GM12878 (cell line): ENCODE measurements around the gene OLA1.

Experiments
- CTCF ChIP-seq, 3 experiments: IDR thresholded peaks in 2 of 3; conservative IDR thresholded peaks in 1 of 3; 2 replicates each; pipeline ENCODE4 v1.5.1; 2011; ENCODE audit warnings: low read depth in 3 of 3, low read length in 3 of 3, mild to moderate bottlenecking in 3 of 3, control low read depth in 2 of 3, moderate library complexity in 2 of 3, inconsistent platforms in 1 of 3, mixed read lengths in 1 of 3; ENCODE audit not compliant: control insufficient read depth in 2 of 3, insufficient read depth in 1 of 3; ENCODE audit errors: extremely low read depth in 1 of 3
- POLR2A ChIP-seq: IDR thresholded peaks from 2 replicates; pipeline ENCODE4 v1.6.1; 2011; ENCODE audit warnings: low read depth, mild to moderate bottlenecking, low read length
- SP1 ChIP-seq: IDR thresholded peaks from one replicate; pipeline ENCODE4 v1.6.1; 2011; ENCODE audit warnings: low read depth, low read length
- ZBTB4 ChIP-seq: fragments of 450-650 bp; formaldehyde crosslinking; IDR thresholded peaks from 2 replicates; pipeline ENCODE4 v1.4.0; 2022; ENCODE audit warnings: mild to moderate bottlenecking, moderate library complexity
- ZNF622 ChIP-seq: fragments of 450-650 bp; IDR thresholded peaks from 2 replicates; pipeline ENCODE4 v1.6.1; 2017; ENCODE audit warnings: mild to moderate bottlenecking, inconsistent platforms

GRCh38 chr2:174108579-174108978 is 139.8 kb downstream of the OLA1 start:
- TF ChIP-seq ZBTB4 (CRISPR knock-in tag) (no peak), POLR2A (no peak), CTCF (IDR thresholded peaks at IDR 0.05 in 2 of 3, conservative IDR thresholded peaks at IDR 0.05 in 1 of 3; ENCODE audit: control insufficient read depth in 2 of 3, extremely low read depth in 1 of 3, insufficient read depth in 1 of 3, low read depth in 3 of 3, low read length in 3 of 3) (no peak), ZNF622 (no peak), SP1 (no peak)
